ENCODE data around the gene VAMP2.

- TF ChIP-seq CTCF (IDR thresholded peaks at IDR 0.05) (peak; percentile 56), ZFX (IDR thresholded peaks at IDR 0.05; ENCODE audit: borderline replicate concordance) (no peak)
Observed at GRCh38 chr17:8121681-8122421, 40.9 kb downstream of the VAMP2 start.

Data from 22Rv1 (cell line).